Measurements from ENCODE around the gene ZNF587.
"Not testable (repeated sequence)": the region's sequence is repeated elsewhere in the genome, so short reads cannot be mapped to it uniquely, and the experiment has no call there.

The ZNF587 gene

GRCh38 chr19:57817976-57818375 lies 31.7 kb upstream of the ZNF587 start:
- no peak for TF ChIP-seq CTCF (IDR thresholded peaks at IDR 0.05; ENCODE audit: low read length, missing control alignments)
- DNase-seq (ENCODE audit: low read depth), result no peak
- H3K4me3 ChIP-seq (replicated peaks; ENCODE audit: low read depth, low read length), result no peak overlapping the region

GRCh38 chr19:57818378-57818777 lies 31.3 kb upstream of the ZNF587 start:
- TF ChIP-seq CTCF (IDR thresholded peaks at IDR 0.05; ENCODE audit: low read length, missing control alignments), result no peak
- no peak overlapping the region for H3K4me3 ChIP-seq (replicated peaks; ENCODE audit: low read depth, low read length)
- DNase-seq (ENCODE audit: low read depth), result no peak

GRCh38 chr19:57819475-57820148 lies 30.0 kb upstream of the ZNF587 start:
- peak; percentile 11 for TF ChIP-seq CTCF (IDR thresholded peaks at IDR 0.05; ENCODE audit: low read length, missing control alignments)
- peak; percentile 92 for DNase-seq (ENCODE audit: low read depth)
- H3K4me3 ChIP-seq (replicated peaks; ENCODE audit: low read depth, low read length), result peak overlapping the region; percentile 96

- DNase-seq (ENCODE audit: low read depth), result no peak
- TF ChIP-seq CTCF (IDR thresholded peaks at IDR 0.05; ENCODE audit: low read length, missing control alignments), result no peak
- peak overlapping the region; percentile 96 for H3K4me3 ChIP-seq (replicated peaks; ENCODE audit: low read depth, low read length)
Observed at GRCh38 chr19:57820599-57820998, 29.1 kb upstream of the ZNF587 start.

- DNase-seq (ENCODE audit: low read depth), result not testable (repeated sequence)
- peak overlapping the region; percentile 96 for H3K4me3 ChIP-seq (replicated peaks; ENCODE audit: low read depth, low read length)
Observed at GRCh38 chr19:57821095-57821494, 28.6 kb upstream of the ZNF587 start.

- H3K4me3 ChIP-seq (replicated peaks; ENCODE audit: low read depth, low read length); DNase-seq (ENCODE audit: low read depth): not testable (repeated sequence)
Observed at GRCh38 chr19:57821501-57821900, 28.2 kb upstream of the ZNF587 start.

- H3K4me3 ChIP-seq (replicated peaks; ENCODE audit: low read depth, low read length); DNase-seq (ENCODE audit: low read depth): not testable (repeated sequence)
Observed at GRCh38 chr19:57823155-57823554, 26.5 kb upstream of the ZNF587 start.

- not testable (repeated sequence) for H3K4me3 ChIP-seq (replicated peaks; ENCODE audit: low read depth, low read length); DNase-seq (ENCODE audit: low read depth)
Observed at GRCh38 chr19:57823608-57824007, 26.1 kb upstream of the ZNF587 start.

GRCh38 chr19:57825511-57825910 lies 24.1 kb upstream of the ZNF587 start:
- no peak overlapping the region for H3K4me3 ChIP-seq (replicated peaks; ENCODE audit: low read depth, low read length)
- no peak for TF ChIP-seq CTCF (IDR thresholded peaks at IDR 0.05; ENCODE audit: low read length, missing control alignments)
- peak; percentile 23 for DNase-seq (ENCODE audit: low read depth)

All from fibroblast of pulmonary artery (primary cell).